Vagina (tissue), 2 donors: Measurements from ENCODE around the gene RRM2.

ENCODE experiments used
- CTCF ChIP-seq, 3 experiments: fragments of 450-650 bp in 2 of 3; fragments of 200-600 bp in 1 of 3; sonication (generic) in 1 of 3; IDR thresholded peaks; one replicate each; pipeline ENCODE4 v1.5.1; 2017 to 2019; ENCODE audit warnings: antibody characterized with exemption in 3 of 3, mild to moderate bottlenecking in 2 of 3, moderate library complexity in 2 of 3
- POLR2A ChIP-seq, 2 donors: fragments of 450-650 bp; IDR thresholded peaks; one replicate each; pipeline ENCODE4 v1.6.1; 2017; ENCODE audit warnings: antibody characterized with exemption in 2 of 2, mild to moderate bottlenecking in 2 of 2, moderate library complexity in 2 of 2
- POLR2AphosphoS5 ChIP-seq, 2 donors: sonication (generic); formaldehyde crosslinking; IDR thresholded peaks; one replicate each; pipeline ENCODE4 v1.9.0; 2017; ENCODE audit warnings: antibody characterized with exemption in 2 of 2, mild to moderate bottlenecking in 2 of 2, low read depth in 1 of 2; ENCODE audit not compliant: insufficient read depth in 1 of 2

DNA sequence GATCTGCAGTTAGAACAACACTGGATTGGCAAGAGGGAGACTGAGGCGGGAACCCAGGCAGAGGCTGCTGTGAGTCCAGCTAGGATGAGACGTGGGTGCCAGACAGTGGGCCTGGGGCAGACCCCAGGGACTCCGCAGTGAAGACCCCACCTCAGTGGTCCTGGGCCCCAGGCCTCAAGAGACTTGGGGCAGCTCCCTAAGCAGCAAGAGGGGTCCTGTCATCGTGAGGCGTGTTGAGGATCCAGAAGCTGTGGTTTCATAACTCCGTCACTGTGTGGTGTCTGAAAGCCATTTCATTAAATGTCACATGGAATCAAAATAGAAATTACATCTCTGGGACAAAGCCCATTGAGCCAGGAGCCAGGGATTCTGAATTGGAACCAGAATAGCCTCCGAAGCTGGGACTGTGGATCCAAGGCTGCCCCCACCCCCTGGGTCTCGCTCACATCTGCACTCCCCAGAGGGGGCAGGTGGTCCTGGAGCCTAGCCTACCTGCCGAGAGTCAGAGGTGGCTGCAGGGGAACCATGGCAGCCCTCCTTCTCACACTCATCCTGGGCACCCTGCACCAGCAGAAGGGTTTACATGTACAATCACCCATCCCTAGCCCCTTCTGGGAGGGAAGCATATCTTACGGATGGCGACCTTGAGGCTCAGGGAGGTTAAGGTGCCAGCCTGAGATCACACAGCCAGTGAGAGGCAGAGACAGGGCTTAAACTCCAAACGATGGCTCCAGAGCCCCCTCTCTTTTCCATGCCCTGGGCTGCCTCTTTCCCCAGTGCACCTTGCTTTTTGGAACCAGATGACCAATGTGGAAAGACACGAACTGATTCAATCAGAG is 23.2 kb downstream of the RRM2 start:
- TF ChIP-seq CTCF (IDR thresholded peaks at IDR 0.05) (no peak), POLR2AphosphoS5 (IDR thresholded peaks at IDR 0.05; ENCODE audit: insufficient read depth in 1 of 2, low read depth in 1 of 2) (no peak), POLR2A (IDR thresholded peaks at IDR 0.05) (no peak)
